CD4-positive, alpha-beta T cell treated with Interleukin-21 for 1 hour (primary cell): ENCODE measurements around the gene ANO6.
"Not testable (repeated sequence)": the region's sequence is repeated elsewhere in the genome, so short reads cannot be mapped to it uniquely, and the experiment has no call there.

ENCODE experiments used
- DNase-seq: peaks from one replicate; pipeline ENCODE4 v3.0.0-alpha.2; 2020

Gene ANO6

DNA sequence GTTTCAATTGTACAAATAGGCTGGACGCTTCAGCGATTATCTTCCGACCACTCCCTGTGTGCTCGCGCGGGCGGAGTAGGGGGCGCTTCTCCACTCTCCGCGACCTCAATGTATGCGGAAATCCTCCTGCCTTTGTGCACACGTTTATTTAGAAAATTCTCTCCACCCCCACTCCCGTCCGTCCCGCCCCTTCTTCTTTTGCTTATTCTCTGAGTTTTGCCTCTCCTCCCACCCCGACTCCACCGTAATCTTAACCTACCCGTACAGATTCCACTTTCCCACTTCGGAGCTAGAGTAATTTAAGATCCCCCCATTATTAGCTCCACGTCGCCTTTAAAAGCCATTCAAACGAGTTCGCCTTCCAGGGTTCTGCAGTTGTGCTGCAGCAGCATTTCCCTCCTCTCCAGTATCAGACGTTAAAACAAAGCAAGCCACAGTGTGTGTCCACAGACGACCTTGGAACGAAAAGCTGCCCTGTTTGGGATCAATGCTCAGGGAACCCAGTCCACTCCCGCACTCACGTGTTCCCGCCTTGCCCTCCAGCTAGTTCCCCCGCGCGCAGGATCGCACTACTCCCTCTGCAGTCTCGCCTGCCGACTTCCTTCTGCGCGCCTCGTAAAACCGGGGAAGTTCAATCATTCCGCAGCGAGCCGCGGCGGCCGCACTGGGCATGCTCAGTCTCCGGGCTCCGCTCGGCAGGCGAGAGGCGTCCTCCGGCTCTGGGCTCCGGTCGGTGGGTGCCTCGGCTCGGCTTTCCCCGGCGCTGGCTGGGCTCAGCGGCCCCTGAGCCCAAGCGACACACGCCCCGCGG, at the start of gene ANO6:
Gene ANO6 (plus strand): TSS at position 677 of the 811 bp plus-strand sequence. CDS start 227 bp downstream, outside the sequence.
- peak; percentile 77 for DNase-seq

- DNase-seq, result no peak
Observed at GRCh38 chr12:45168976-45169375, 46.9 kb upstream of the ANO6 start.

- peak; percentile 69 for DNase-seq
Observed at GRCh38 chr12:45170456-45171042, 45.3 kb upstream of the ANO6 start.

- not testable (repeated sequence) for DNase-seq
Observed at GRCh38 chr12:45173293-45173692, 42.6 kb upstream of the ANO6 start.

- no peak for DNase-seq
Observed at GRCh38 chr12:45174595-45174994, 41.3 kb upstream of the ANO6 start.

GRCh38 chr12:45178771-45179170, 37.1 kb upstream of the ANO6 start:
- no peak for DNase-seq

DNA sequence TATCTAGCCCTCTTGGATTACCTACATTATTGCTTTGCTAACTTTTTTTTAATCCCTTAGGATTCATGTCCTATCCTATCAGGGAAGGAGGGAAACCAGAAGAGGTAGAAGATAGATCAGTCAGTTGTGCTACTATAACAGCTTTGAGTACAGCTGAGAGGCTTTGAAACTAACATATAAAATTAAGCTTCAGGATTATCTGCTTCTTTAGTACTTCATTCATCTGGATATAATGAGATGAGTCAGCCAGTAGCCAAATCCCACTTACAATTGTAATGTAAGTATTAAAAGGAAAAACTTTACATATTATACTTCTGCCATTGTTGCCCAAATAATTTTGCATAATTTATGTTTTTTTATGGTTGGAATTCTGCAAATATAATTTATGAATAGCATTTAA, 33.4 kb upstream of the ANO6 start:
- no peak for DNase-seq

DNA sequence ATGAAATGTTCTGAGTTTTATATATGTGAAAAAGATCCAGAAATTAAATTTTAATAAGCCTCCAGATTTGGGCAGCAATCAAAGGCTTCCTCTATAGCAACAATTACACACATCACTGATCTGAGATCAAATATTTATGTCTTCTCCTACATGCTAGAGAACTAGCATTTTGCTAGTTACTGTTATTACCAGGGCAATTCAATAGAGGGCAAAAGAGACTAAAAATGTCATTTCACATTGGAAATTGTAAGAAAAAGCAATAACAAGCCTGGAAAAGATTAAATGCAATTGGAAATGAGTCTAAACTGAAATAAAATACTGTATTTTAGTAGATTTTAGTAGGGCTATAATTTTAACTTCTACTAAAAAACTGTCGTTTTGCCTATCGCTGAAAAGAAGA, 32.6 kb upstream of the ANO6 start:
- no peak for DNase-seq

DNA sequence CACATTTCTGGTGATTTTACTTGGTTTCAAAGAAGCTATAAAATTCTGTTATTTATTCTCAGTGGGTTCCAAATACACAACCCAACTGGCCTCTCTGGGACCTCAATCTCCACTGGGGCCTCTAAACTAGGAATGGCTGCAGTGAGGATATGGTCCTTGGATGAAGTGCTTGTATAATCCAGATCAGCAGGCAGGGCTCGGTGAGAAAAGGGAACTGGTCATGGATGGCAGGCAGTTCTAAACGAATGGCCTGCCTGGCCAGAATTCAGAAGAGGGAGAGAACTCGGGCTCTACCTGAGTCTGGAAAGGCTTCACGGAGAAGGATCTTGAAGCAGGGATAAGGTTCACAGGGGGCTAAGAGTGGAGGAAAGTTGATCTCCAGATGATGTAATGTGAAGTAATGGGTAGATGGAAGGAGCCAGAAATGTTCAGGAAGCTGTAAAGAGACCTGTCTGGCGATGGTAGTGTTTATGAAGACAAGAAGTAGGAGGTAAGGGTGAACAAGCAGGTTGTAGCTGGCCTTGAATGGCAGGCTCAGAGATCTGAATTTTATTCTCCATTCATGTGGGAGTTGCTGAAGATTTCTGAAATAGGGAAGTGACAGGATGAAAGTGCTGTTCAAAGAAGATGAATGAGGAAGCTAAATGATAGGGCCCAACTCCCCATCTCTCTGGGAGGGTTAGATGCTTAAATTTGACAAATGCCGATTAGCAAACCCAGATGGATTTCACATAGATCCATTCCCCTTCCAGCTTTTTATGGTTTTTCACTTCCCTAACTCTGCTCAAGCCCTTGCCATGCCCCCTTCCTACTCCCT, 31.5 kb upstream of the ANO6 start:
- DNase-seq, result no peak

DNA sequence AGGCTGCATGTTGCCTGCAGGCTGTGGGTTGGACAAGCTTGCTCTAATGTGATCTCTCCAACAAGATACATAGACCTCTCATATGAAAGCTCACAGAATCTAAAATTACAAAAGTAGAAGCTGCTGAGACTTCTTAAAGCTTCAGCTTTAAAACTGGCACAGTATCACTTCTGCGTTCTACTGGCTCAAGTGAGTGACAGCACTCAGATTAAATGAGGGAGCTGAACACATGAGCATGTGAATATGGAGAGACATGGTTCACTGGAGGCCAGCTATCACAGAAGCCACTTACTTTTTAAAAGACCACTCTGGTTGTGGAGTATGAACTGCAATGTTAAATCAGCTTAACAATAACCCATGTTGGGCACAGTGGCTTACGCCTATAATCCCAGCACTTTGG, 29.1 kb upstream of the ANO6 start:
- DNase-seq, result no peak

- DNase-seq, result no peak
Observed at GRCh38 chr12:45189766-45190403, 26.0 kb upstream of the ANO6 start.

DNA sequence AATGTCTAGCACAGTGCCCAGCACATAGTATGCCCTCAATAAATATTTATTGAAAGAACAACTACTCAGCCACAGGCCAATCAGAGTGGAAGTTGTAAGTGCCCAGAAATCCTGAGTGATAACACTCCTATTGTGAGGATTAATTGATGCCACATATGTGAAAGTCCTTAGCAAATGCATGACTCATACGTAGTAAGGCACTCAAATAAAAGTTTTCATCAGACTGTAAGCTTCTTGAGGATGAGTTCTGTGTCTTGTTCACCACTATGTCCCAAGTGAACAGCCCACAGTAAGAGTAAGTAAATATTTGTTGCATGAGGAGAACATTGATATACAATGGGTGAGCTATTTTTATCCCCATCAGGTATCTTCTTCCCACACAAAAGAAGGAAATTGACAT, 24.7 kb upstream of the ANO6 start:
- no peak for DNase-seq

GRCh38 chr12:45192707-45193106, 23.2 kb upstream of the ANO6 start:
- no peak for DNase-seq

DNA sequence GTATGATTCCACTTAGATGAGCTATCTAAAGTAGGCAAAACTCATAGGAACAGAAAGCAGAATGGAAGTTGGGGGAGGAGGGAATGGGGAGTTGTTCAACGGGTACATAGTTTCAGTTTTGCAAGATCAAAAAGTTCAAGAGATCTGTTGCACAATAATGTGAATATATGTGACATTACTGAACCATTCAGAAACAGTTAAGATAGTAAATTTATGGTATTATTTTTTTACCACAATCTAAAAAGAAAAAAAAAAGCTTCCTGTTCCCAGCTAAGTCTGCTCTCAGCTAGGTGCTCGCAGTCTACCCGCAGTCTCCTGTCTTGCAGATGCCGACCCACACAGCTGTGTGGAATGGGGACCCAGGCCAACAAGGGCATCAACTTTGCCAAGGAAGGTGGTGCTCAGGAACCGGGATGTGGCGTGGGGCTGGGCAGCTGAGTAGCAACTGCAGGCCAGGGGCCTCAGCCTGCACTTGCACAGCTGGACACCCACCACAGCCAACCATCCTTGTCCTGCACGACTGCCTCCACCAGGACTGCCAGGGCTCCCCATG, 15.3 kb upstream of the ANO6 start:
- peak; percentile 4 for DNase-seq

GRCh38 chr12:45203767-45204166, 12.1 kb upstream of the ANO6 start:
- DNase-seq, result no peak

DNA sequence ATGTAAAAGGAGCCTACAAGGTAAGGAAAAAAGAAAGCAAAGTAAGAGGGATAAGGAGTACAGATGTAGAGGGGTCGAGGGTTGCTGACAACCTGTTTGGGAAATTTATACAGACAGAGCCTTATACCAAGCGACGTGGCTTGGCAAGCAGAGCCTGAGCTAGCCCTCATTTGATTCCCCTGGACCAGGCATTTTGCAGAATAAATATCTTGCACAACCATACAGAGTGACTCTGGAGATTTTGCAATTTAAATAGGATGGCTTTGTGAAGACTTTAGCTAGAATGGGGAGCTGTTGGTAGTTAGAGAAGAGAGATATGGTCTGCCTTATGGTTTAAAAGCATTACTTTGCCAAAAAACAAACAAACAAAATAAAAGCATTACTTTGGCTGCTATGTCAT, 11.1 kb upstream of the ANO6 start:
- DNase-seq, result no peak

GRCh38 chr12:45205165-45205825, 10.6 kb upstream of the ANO6 start:
- no peak for DNase-seq

- DNase-seq, result no peak
Observed at GRCh38 chr12:45208604-45209487, 7.0 kb upstream of the ANO6 start.

DNA sequence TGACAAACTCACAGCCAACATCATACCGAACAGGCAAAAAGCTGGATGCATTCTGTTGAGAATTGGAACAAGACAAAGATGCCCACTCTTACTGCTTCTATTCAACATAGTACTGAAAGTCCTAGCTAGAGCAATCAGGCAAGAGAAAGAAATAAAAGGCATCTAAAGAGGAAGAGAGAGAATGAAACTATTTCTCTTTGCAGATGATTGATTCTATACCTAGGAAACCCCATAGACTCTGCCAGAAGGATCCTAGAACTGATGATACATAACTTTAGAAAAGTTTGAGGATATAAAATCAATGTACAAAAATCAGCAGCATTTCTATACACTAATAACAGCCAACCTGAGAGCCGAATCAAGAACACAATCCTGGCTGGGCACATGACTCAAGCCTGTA, 6.1 kb upstream of the ANO6 start:
- DNase-seq, result no peak

GRCh38 chr12:45212064-45212463, 3.8 kb upstream of the ANO6 start:
- DNase-seq, result no peak

DNA sequence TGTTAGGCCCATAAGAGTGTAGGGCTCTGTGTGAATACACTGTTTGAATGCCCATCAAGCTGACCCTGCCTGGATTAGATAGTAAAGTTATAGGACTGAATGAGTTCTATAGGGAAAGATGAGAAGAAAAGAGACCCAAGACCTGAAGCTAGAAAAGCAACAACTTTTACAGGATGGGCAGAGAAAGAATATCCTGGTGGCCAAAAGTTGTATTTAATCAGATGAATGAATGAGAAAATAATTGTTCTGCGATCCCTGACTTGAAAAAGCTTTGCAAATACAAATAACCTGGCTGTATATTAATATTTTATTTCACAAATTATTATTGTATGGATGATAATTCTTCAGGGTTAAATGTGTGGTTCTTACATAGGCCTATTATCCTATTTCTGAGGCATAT, 2.8 kb upstream of the ANO6 start:
- no peak for DNase-seq
